NCI-H2171 (cell line): Measurements from ENCODE around the gene ELMOD1.
"Not testable (repeated sequence)": the region's sequence is repeated elsewhere in the genome, so short reads cannot be mapped to it uniquely, and the experiment has no call there.

ENCODE experiments used
- DNase-seq: peaks from one replicate; lab custom pipeline; 2025; lab: John Stamatoyannopoulos, UW

ELMOD1 gene

DNA sequence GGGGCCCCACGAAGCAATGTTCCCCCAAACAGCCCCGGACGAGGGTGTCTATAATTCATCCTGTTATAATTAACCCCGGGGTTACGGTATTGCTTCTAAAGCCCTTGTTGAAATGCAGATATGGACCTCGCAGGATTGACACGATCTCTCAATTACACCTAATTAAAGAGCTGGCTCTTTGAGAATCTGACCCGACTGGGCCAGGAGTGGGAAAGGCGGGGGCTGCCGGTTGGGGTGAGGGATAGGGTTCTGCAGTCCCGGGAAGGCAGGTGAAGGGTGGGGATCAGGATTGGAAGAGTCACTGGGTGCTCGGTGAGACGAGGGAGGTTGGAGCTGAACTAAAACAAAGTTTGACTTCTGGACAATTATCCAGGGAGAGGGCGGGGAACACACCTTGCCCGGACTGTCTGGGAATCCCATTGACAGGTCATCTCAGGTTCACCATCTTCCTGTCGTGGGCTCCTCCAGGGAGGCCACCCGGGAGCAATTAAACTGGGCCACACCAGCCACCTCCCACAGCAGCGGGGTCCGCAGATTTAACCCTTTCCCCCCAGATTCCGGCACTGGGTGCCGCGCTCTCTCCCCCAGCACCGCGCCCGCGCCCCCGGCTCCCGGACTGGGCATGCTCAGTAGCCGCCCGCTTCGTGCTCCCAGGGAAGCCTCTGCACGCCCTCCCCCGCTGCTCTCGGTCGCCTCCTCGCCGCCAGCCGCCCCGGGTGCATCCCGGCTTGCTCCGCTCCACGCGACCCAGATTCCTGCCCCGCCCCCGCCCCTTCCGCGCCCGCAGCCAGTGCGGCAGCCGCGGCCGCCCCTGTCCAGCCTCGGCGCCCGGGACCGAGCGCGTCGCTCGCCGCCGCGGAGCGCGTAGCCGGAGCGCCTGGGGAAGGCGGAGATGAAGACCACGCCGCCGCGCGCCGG, at the start of gene ELMOD1:
Gene ELMOD1, plus strand, starts transcription at position 688 of the 918 bp plus-strand sequence. CDS start 27,043 bp downstream, outside the sequence.
- no peak for DNase-seq

DNA sequence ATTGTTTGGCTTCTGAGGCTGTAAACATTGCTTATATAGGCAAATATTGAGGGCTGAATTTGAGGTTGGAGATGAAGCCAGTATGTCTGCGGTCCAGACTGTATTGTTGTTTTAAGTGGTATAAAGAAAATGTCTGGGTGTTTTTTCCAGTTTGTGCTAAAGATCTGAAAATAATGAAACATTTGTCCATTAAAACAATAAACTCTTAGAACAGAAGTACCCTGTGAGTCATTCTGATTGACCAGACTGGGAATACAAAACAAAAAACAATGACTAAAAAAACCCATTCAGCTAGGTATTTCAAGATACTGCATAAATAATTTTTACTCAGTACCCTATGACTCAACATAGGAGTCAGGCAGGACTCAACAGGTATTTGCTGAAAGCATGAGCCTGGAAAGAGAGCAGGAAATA, 45.8 kb upstream of the ELMOD1 start:
- no peak for DNase-seq

DNA sequence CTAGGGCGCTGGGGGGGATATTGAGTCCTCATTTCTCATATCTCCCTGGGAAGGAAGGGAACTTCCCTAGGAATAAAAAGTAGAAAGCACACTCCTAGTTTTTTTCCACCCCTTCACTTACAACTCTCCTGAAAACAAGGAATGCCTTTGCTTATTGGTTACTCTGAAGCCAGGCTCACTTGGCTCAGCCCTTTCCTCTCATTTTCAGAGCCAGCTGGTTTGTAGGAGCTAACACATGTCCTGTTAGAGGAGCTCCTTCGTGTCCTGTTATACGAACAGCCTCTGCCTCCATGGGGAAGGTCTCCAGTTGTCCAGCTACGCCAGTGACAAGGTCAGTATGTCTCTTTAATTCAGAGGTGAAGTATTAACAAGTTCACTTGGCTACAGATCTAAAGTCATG, 43.0 kb upstream of the ELMOD1 start:
- DNase-seq: no peak

DNA sequence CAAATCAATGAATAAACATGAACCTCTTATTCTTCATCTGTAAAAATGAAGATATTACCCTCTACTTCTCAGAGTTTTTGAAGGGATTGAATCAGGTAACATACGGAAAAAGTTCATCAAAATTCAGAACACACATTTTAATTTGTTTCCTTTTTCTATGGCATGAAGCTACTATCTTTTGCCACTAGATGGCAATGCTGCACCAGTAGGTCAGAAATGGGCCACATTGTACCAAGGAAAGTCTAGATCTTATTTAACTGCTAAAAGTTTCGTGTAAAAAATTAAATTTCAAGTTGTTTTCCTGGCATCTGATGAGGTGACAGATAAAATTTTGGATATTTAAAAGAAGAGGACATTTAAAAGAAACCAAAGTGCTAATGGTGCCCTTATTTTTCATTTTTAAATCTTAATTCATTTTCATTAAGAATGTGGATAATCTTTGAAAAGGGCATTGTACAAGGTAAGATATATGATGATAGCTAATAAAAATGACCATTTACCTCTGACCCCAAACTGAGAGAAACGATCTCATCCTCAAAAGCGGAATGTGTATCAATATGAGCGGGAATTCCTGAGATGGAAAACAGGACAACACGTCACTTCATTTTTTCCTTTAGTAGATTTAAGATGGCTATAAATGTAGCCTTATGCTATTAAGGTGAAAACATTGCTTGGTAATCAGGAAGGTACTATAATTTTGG, 41.5 kb upstream of the ELMOD1 start:
- DNase-seq: no peak

DNA sequence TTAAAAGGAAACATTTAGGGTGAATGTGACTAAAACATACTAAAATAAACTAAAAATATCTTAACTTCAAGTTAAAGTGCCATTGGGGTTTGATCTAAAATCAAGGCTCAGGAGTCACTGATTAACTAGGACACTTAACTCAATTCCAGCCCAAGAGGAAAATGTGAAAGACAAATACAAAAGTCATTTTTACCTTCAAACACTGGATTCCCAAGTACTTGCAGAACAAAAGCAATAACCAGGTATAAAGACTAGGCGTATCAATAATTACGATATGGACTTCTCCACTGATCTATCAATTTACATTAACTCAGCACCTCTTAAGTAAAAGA, 41.0 kb upstream of the ELMOD1 start:
- DNase-seq: no peak

DNA sequence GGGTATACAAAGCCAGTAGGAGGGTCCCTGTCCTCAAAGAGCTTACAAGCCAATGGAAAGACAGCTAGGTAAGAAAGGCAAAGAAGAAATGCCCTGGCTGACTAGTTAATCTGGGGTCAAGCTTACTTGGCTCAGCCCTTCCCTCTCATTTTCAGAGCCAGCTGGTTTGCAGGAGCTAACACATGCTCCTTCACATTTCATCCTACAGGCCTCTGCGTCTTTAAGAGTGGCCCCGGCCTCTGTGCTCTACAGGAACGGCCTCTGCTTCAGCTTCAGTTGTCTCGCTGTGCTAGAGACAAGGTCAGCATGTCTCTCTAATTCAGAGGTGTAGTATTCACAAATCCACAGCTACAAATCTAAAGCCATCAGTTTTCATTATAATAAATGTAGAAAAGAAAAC, 40.6 kb upstream of the ELMOD1 start:
- no peak for DNase-seq

DNA sequence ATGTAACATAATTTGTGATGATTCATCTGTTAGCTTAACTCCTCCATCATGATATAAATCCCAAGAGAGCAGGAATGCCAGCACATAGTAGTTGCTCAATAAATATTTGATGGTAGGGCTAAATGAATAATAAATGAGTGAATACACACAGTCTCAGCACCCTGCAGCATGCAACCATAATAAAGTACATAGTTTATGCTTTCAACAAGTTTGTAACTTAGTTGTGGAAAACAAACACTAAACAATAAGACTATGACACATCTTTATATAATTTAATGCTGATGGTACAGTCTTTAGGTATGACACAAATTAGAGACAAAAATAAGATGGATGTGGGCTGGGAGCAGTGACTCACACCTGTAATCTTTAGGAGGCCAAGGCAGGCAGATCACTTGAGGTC, 29.3 kb upstream of the ELMOD1 start:
- DNase-seq: no peak

DNA sequence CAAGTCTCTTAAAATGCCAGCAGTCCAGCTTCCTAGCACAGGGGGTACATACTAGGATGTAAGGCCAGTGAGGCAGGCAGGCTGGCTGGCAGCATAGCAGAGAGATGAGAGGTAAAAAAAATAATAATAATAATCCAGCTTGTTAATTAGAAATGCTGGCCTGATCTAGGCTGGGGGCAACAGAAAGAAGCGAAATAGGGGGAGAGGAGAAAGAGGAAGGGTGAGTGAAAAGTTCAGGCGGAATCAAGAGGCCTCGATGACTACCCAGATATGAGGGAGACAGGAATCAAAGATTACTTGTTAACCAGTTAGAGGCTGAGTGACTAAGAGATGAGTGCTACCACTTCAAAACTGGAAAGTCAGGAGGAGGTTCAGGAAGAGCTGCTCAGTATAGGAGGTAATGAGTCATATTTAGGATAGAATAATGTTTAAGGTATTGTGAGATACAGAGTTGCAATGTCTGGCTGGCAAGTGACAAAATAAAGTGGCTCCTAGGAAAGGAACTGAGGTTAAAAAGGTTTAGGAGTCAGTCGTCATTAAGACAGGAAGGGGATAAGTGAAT, 28.2 kb upstream of the ELMOD1 start:
- DNase-seq: no peak

DNA sequence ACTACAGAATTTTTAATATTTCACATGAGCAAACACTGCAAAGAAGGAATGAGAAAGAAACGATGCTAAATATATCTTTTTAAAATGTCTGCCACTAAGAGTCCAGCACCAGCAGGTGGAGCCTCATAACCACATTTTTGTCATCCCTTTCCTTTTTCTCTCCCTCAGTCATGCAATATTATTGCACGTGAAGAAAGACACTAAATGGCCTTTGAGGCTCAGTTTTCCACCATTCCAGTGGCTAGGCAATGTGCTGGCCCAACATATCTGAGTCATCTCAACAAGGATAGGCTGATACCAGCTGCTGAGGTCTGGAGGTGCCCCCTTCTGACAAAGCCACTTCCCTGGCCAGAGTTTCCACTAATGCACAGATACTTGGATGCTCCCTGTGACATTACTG, 27.2 kb upstream of the ELMOD1 start:
- DNase-seq: no peak

DNA sequence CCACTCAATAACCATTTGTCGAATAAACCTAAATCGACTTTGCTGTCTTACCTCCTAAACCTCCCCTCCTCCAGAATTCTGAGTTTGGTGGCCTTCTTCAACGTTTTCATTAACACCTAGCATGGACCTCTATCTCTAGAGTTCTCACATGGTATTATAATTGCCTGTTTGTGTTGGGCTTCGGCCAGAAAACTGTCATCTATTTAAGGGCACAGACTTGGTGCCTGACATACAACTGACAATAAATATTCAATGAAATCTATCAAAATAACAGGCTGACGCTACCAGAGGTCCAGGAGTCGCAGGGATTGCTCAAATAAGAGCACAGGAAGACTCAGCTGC, 26.1 kb upstream of the ELMOD1 start:
- no peak for DNase-seq

DNA sequence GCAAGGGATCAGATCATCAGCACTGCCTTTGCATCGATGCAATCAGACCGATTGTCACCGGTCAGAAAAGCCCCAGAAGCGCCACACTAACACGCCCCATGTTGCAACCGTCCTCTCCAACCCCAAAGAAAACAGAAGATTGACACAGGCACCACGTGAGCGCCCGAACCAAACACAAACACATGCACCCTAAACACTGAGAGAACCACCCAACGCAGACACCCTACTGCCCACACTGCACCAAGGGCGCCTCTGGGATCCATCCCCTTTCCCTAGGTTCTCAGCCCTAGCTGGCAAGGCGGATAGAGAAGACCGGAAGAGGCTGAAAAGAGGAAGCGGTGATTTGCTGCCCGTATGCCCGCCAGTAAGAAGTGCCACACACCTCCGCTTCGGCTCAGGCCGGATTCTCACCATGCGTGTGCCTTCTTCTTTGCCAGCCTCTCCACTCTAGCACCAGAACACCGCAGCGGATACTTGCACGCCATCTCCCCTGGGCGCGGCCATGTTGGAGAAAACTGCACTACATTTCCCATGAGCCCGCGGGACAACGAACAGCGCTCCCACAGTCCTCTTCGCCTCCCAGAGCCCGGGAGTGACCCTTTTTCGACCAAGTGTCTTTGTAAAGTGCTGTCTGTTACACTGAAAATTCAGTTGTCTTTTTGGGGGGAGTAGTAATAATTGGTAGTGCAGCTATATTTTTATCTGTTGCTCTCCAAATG, 25.6 kb upstream of the ELMOD1 start, which contains the start of gene ALKBH8:
Gene ALKBH8, minus strand, starts transcription at position 517 of the 719 bp plus-strand sequence. CDS start 4,842 bp downstream, outside the sequence.
- DNase-seq: peak; percentile 42

DNA sequence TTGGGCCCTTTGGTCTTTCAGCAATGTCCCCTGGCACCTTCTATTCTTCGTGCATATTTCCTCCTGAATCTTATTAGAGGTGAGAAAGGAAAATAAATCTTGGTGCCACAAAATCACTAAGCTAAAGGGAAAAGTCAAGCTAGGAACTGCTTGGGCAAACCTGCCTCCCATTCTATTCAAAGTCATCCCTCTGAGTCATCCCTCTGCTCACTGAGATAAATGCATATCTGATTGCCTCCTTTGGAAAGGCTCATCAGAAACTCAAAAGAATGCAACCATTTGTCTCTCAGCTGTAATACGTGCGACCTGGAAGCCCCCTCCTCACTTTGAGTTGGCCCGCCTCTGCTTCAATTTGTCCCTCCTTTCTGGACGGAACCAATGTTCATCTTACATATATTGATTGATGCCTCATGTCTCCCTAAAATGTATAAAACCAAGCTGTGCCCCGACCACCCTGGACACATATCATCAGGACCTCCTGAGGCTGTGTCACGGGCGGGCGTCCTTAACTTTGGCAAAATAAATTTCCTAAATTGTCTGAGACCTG, 24.9 kb upstream of the ELMOD1 start:
- DNase-seq: not testable (repeated sequence)

DNA sequence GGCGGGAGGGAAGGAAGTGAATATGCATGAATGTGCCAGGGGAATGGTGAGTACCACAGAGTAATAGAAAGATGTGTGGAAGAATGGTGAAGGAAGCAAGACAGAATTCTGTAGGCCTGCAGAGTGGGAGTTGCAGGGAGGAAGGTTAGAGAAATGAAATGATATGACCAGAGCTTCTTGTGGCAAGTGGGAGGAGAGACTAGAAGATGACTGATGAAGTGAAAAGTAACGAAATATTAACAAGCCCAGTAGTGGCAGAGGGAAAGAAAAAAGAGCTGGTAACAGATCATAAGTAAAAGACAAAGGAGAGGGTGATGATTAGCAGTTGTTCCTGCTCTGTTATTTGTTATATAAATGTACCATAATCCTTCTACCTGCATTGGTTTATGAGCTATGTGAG, 24.4 kb upstream of the ELMOD1 start:
- no peak for DNase-seq

DNA sequence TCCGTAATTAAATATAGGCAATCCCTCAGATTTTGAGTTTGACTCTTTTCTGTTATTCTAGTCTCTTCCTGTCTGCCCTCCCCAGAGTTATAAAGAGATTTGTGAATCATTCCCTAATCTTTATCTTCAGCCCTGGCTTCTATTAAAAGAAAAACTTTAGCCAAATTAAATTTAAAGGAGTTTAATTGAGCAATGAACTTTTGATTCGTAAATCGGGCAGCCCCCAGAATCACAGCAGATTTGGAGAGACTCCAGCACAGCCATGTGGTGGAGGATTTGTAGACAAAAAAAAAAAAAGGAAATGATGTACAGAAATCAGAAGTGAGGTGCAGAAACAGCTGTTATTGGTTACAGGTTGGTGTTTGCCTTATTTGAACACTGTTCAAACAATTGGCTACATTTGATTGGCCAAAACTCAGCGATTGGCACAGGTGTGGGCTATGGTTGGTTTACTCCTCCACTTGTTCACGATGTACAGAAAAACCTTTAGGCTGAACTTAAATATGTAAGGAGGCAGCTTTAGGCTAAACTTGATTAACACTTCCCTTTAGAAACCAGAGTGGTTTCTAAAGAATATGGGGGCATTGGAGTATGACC, 23.1 kb upstream of the ELMOD1 start:
- DNase-seq: no peak

DNA sequence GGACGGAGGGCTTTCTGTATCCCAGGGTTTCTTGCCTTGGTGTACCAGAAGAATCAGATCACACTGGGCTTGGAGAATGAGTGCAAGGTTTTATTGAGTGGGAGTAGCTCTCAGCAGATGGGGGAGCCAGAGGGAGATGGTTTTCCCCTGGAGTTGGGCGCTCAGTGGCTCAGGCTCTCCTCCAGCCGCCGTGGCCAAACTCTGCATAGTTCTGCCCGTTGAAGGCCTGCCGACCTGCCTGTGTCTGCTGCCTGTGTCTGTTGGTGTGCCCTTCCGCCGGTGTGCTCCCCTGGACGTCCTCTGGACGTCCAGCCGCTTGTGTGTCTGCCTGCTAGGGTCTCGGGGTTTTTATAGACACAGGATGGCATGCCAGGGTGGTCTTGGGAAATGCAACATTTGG, 20.9 kb upstream of the ELMOD1 start:
- DNase-seq: no peak

DNA sequence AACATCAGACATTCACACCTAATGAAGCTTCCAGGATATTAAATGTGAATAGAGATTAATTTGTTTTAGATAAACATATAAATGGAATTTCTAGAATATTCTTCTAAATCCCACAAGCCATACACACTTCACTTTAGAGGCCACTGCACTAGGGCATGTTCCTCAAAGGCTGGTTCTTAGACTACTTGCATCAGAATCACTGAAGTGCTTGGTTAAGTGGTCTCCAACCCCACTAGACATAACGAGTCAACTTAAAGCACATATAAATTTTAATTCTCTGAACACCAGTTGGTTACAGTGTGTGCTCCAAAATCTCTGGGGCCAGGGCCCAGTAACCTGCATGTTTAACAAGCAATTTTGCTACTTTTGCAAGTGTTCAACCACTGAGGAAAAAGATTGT, 17.5 kb upstream of the ELMOD1 start:
- no peak for DNase-seq

DNA sequence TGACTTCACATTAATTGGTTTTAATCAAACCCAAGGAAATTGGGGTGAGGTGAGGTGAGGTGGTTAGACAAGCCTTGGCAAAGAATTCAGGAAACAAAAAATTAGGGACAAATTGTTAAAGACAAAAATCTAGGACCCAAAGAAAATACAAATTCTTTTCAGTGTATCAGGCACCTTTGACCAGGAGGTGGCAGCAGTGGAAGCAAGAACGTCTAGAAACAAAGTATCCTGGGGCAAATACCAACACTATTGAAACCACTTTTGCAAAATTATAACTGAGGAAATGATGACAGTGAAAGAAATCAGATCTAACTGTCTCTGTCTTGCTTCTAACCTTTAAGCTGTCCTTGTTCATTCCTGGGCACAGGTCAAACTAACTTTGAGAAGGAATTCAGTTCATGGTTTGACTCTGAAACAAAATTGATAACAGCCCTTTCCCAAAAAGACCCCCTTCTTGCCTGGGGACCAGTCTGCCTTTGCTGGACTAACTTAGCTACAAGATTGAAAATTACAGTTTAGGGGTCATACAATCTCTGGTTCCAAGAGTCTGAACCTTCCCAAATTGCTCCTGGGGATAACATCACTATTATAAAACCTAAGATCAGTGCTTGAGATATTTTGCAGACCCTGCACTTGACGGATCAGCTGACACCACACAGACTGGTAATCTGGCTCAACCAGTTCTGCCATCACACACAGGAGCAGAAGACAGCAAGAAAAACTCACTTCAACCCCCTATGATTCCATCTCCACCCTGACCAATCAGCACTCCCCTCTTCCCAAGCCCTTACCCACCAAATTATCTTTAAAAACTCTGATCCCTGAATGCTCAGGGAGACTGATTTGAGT, 14.2 kb upstream of the ELMOD1 start:
- DNase-seq: not testable (repeated sequence)

DNA sequence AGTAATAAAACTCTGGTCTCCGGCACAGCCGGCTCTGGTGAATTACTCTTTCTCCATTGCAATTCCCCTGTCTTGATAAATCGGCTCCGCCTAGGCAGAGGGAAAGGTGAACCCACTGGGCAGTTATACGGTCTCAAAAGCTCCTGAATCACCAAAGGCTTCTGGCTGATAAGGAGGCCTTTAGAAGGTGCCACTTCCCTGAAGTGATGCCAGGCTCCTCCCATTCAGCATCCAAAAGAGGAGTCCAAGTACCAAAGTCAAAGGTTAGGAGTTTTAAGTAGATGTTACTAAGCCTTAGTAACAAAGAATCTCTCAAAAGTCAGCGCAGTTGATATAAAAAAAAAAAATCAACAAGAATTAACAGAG, 13.6 kb upstream of the ELMOD1 start:
- DNase-seq: no peak

DNA sequence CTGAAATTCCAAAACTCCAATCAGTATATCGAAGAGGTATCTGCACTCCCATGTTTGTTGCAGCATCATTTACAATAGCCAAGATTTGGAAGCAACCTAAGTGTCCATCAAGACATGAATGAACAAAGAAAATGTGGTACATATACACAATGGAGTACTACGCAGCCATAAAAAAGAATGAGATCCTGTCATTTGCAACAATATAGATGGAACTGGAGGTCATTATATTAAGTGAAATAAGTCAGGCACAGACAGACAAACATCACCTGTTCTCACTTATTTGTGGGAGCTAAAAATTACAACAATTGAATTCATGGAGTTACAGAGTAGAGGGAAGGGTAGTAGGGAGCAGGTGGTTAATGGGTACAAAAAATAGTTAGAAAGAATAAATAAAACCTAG, 11.8 kb upstream of the ELMOD1 start:
- DNase-seq: not testable (repeated sequence)

DNA sequence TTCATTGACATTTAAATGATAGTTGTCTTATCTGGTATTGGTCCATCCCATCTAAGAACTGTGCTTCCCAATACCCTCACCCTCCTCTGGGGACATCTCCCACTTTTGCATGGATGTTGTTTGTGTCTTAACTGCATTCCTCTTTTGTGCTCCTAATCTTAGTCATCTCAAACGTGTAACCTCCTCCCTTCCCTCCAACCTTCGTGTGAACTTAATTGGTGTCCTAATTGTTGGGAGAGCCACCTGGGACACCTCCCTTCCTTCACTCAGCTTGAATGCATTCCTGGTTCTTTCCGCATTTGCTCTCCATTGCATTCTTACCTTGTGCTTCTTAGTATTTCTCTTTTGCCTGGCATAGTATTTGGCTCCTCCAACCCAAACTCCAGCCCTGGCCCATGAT, 9.8 kb upstream of the ELMOD1 start:
- DNase-seq: no peak
